HepG2 (cell line): Measurements from ENCODE around the gene COL8A2. TPM values are rescaled to one million over a fixed set of nuclear protein-coding genes. Genes with fewer than 3 reads are reported as not detected.

Experiments
- DMAP1 ChIP-seq: IDR thresholded peaks from 2 replicates; pipeline ENCODE4 v1.6.1; 2016
- ESRRA ChIP-seq: sonication (generic); formaldehyde crosslinking; IDR thresholded peaks from 2 replicates; pipeline ENCODE4 v1.5.1; 2020; ENCODE audit warnings: mild to moderate bottlenecking, low read depth, missing genetic modification reagents
- FOXJ3 ChIP-seq: sonication (generic); formaldehyde crosslinking; IDR thresholded peaks from 2 replicates; pipeline ENCODE4 v1.4.0; 2020; ENCODE audit warnings: missing genetic modification reagents, mild to moderate bottlenecking, borderline replicate concordance
- HMGXB4 ChIP-seq, 2 experiments: sonication (generic) in 1 of 2; formaldehyde crosslinking in 1 of 2; IDR thresholded peaks; 2 replicates each; pipeline versions ENCODE4 v1.4.0 to v1.6.1; 2018 to 2020; ENCODE audit warnings: missing genetic modification reagents in 2 of 2, borderline replicate concordance in 1 of 2, low read depth in 1 of 2, mild to moderate bottlenecking in 1 of 2, missing biosample characterization in 1 of 2
- HOXA9 ChIP-seq: sonication (generic); formaldehyde crosslinking; IDR thresholded peaks from 2 replicates; pipeline ENCODE4 v1.8.1; 2022; ENCODE audit warnings: missing genetic modification reagents, mild to moderate bottlenecking, moderate library complexity, borderline replicate concordance
- MAZ ChIP-seq, 2 experiments: sonication (generic) in 1 of 2; formaldehyde crosslinking in 1 of 2; IDR thresholded peaks; 2 replicates each; pipeline versions ENCODE4 v1.5.0 to v1.6.1; 2012 to 2020; ENCODE audit warnings: low read depth in 2 of 2, mild to moderate bottlenecking in 2 of 2, borderline replicate concordance in 1 of 2, improper control_type of control experiment in 1 of 2, low read length in 1 of 2, missing genetic modification reagents in 1 of 2, moderate library complexity in 1 of 2
- MEIS2 ChIP-seq: sonication (generic); formaldehyde crosslinking; IDR thresholded peaks from 2 replicates; pipeline ENCODE4 v1.9.0; 2021; ENCODE audit warnings: mild to moderate bottlenecking, missing genetic modification reagents
- MTF2 ChIP-seq: sonication (generic); formaldehyde crosslinking; IDR thresholded peaks from 2 replicates; pipeline ENCODE4 v1.5.0; 2020; ENCODE audit warnings: missing genetic modification reagents, borderline replicate concordance
- SMYD3 ChIP-seq: sonication (generic); formaldehyde crosslinking; IDR thresholded peaks from 2 replicates; pipeline ENCODE4 v1.8.1; 2023; ENCODE audit warnings: mild to moderate bottlenecking, missing genetic modification reagents
- TBX3 ChIP-seq: fragments of 450-650 bp; IDR thresholded peaks from 2 replicates; pipeline ENCODE4 v1.6.1; 2017; ENCODE audit warnings: antibody characterized with exemption, mild to moderate bottlenecking, inconsistent platforms, borderline replicate concordance
- TFAP4 ChIP-seq: sonication (generic); IDR thresholded peaks from 2 replicates; pipeline ENCODE4 v1.6.1; 2016; ENCODE audit warnings: low read depth, borderline replicate concordance
- TSC22D2 ChIP-seq: sonication (generic); formaldehyde crosslinking; IDR thresholded peaks from 2 replicates; pipeline ENCODE4 v1.5.1; 2020; ENCODE audit warnings: missing genetic modification reagents, mild to moderate bottlenecking, borderline replicate concordance
- ZMYM4 ChIP-seq: sonication (generic); formaldehyde crosslinking; IDR thresholded peaks from 2 replicates; pipeline ENCODE4 v1.8.1; 2023; ENCODE audit warnings: mild to moderate bottlenecking, missing genetic modification reagents
- ZNF10 ChIP-seq: sonication (generic); formaldehyde crosslinking; IDR thresholded peaks from 2 replicates; pipeline ENCODE4 v1.4.0; 2020; ENCODE audit warnings: mild to moderate bottlenecking, low read depth, missing genetic modification reagents, borderline replicate concordance
- ZNF263 ChIP-seq: sonication (generic); formaldehyde crosslinking; IDR thresholded peaks from 2 replicates; pipeline ENCODE4 v1.4.0; 2020; ENCODE audit warnings: missing genetic modification reagents
- ZNF7 ChIP-seq: IDR thresholded peaks from 2 replicates; pipeline ENCODE4 v1.6.1; 2016; ENCODE audit warnings: missing biosample characterization, missing genetic modification reagents
- ZNF747 ChIP-seq: sonication (generic); formaldehyde crosslinking; IDR thresholded peaks from 2 replicates; pipeline ENCODE4 v1.8.1; 2023; ENCODE audit warnings: missing genetic modification reagents, mild to moderate bottlenecking, borderline replicate concordance
- ZNF850 ChIP-seq: sonication (generic); formaldehyde crosslinking; conservative IDR thresholded peaks from 2 replicates; pipeline ENCODE4 v1.9.0; 2021; ENCODE audit warnings: mild to moderate bottlenecking, missing genetic modification reagents
- polyA plus RNA-seq, 8 experiments: library from polyadenylated mRNA; depleted of rRNA in 3 of 8; stranded (reverse) in 7 of 8; unstranded in 1 of 8; fragments of >200 nt; fragmentation: Illumina TruSeq in 4 of 8; extraction: Trizol in 4 of 8; gene quantifications; 2 replicates each; pipeline versions ENCODE4 v1.2.1 to v1.2.3, GENCODE V29; 2011 to 2016; ENCODE audit warnings: low read depth in 4 of 8, missing spikeins in 1 of 8, mixed read lengths in 1 of 8; ENCODE audit not compliant: insufficient read depth in 1 of 8
- total RNA-seq, 5 experiments: library from RNA; depleted of rRNA; stranded (reverse); fragments of >200 nt; fragmentation: Illumina TruSeq; extraction: Trizol; gene quantifications; 2 replicates each; pipeline ENCODE4 v1.2.3, GENCODE V29; 2016; ENCODE audit warnings: low read depth in 1 of 5
- TF ChIP-seq, protein P1 (sequence below): sonication (generic); formaldehyde crosslinking; conservative IDR thresholded peaks from 2 replicates; pipeline ENCODE4 v1.8.0; 2022; ENCODE audit warnings: missing genetic modification reagents
- TF ChIP-seq, protein P2 (sequence below): sonication (generic); formaldehyde crosslinking; IDR thresholded peaks from 2 replicates; pipeline ENCODE4 v1.9.0; 2021; ENCODE audit warnings: missing genetic modification reagents, borderline replicate concordance
- TF ChIP-seq, protein P3 (sequence below): sonication (generic); formaldehyde crosslinking; IDR thresholded peaks from 2 replicates; pipeline ENCODE4 v1.4.0; 2020; ENCODE audit warnings: missing genetic modification reagents

The COL8A2 gene
- total and polyA plus RNA-seq, 2 of the 13 experiments (the other 11 are each of a cell fraction or from before 2014, with no cell fraction given), result 0.13 to 0.24 TPM

DNA sequence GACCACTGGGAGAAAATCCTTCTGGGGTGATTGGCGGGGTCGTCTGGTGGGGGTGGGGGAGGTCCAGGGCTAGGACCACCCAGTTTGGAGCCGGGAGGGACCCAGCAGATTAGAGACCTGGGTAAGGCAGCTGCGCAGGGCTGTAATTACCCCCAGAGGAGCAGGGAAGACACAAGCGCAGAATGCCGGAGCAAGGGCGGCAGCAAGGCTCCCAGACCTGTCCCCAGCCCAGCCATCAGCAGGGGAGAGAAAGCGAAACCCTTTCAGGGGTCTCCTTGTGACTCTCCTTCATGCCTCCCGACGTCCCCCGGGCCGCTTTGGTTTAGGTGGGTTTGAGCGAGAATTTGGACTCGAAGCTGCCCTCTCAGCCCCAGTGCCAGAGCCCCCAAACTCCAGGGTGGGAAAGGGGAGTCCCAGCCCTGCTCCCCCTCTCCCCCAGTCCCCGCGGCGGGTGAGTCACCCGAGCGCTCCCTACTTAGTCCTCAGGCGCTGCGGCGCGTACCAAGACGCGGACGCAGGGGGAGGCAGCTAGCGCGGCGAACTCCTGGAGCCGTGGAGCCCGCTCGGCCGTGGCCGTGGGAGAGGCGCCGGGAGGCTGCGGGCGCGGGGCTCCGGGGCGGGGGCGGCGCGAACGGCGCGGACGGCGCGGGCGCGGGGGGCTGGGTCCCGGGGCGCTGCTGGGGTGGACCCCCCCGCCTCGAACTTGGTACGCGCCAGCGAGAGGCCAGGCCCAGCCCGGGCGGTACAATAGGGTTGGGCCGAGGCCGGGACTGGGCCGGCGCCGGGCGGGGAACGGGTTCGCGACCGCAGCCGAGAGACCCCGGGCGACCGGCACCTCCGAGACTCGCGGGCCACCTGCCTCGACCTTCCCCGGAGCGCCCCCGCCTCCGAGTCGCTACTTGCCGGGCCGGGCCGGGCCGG is 30.6 kb upstream of the COL8A2 start, which contains the start of gene MAP7D1 (continued):
- TF ChIP-seq HOXA9 (no peak), MEIS2 (CRISPR knock-in tag) (no peak), HMGXB4 (CRISPR knock-in tag; IDR thresholded peaks at IDR 0.05; ENCODE audit: borderline replicate concordance in 1 of 2, low read depth in 1 of 2) (peak; percentile 8 to 39; a peak in 2 of 4 replicates), ZNF747 (0 out of 2 replicates have a peak, but pooled peaks have one; percentile 1), ZNF10 (CRISPR knock-in tag) (no peak), MTF2 (CRISPR knock-in tag) (no peak), TFAP4 (0 out of 2 replicates have a peak, but pooled peaks have one; percentile 7), ESRRA (CRISPR knock-in tag) (no peak), DMAP1 (CRISPR knock-in tag) (0 out of 2 replicates have a peak, but pooled peaks have one; percentile 16), ZMYM4 (peak; percentile 15; the same call in 1 of the 2 replicates), MAZ (IDR thresholded peaks at IDR 0.05; ENCODE audit: borderline replicate concordance, low read depth, low read length) (0 out of 2 replicates have a peak, but pooled peaks have one; percentile 10), MAZ (CRISPR knock-in tag; IDR thresholded peaks at IDR 0.05; ENCODE audit: low read depth) (peak; percentile 52), TSC22D2 (CRISPR knock-in tag) (no peak), ZNF263 (peak; percentile 90), TBX3 (no peak), FOXJ3 (CRISPR knock-in tag) (no peak), ZNF850 (no peak), ZNF7 (CRISPR knock-in tag) (no peak), SMYD3 (CRISPR knock-in tag) (no peak)
- TF ChIP-seq, protein P1, sequence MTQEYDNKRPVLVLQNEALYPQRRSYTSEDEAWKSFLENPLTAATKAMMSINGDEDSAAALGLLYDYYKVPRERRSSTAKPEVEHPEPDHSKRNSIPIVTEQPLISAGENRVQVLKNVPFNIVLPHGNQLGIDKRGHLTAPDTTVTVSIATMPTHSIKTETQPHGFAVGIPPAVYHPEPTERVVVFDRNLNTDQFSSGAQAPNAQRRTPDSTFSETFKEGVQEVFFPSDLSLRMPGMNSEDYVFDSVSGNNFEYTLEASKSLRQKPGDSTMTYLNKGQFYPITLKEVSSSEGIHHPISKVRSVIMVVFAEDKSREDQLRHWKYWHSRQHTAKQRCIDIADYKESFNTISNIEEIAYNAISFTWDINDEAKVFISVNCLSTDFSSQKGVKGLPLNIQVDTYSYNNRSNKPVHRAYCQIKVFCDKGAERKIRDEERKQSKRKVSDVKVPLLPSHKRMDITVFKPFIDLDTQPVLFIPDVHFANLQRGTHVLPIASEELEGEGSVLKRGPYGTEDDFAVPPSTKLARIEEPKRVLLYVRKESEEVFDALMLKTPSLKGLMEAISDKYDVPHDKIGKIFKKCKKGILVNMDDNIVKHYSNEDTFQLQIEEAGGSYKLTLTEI (CRISPR knock-in tag), result no peak
- TF ChIP-seq, protein P2, sequence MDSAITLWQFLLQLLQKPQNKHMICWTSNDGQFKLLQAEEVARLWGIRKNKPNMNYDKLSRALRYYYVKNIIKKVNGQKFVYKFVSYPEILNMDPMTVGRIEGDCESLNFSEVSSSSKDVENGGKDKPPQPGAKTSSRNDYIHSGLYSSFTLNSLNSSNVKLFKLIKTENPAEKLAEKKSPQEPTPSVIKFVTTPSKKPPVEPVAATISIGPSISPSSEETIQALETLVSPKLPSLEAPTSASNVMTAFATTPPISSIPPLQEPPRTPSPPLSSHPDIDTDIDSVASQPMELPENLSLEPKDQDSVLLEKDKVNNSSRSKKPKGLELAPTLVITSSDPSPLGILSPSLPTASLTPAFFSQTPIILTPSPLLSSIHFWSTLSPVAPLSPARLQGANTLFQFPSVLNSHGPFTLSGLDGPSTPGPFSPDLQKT (CRISPR knock-in tag), result no peak
- TF ChIP-seq, protein P3, sequence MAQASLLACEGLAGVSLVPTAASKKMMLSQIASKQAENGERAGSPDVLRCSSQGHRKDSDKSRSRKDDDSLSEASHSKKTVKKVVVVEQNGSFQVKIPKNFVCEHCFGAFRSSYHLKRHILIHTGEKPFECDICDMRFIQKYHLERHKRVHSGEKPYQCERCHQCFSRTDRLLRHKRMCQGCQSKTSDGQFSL (CRISPR knock-in tag), result no peak
